GM12878 (cell line): ENCODE measurements around the gene LPGAT1. TPM values are rescaled to one million over a fixed set of nuclear protein-coding genes. Genes with fewer than 3 reads are reported as not detected.

Experiments
- ATAC-seq: fragments of 200-7000 bp; cut with Tn5 transposase; 3 replicates; pipeline ENCODE4 v1.9.1; 2020; ENCODE audit warnings: mild to moderate bottlenecking, moderate library complexity
- BruUV-seq: library from RNA; stranded (reverse); fragments of 400-500 nt; replicated peaks from 2 replicates; lab custom pipeline; 2021; lab: Mats Ljungman, UMichigan
- CTCF ChIA-PET: fragments of 300-600 bp; sonication (Branson Sonifier 250); formaldehyde crosslinking; extraction: SDS; loops from one replicate; lab custom pipeline; 2021; ENCODE audit warnings: inconsistent platforms; lab: Yijun Ruan, JAX
- POLR2A ChIA-PET: fragments of 350-600 bp; formaldehyde crosslinking; extraction: SDS; loops from one replicate; lab custom pipeline; 2021; ENCODE audit warnings: inconsistent platforms; lab: Charles Lee
- RAD21 ChIA-PET: fragments of 300-600 bp; sonication (Branson Sonifier 250); formaldehyde crosslinking; loops from one replicate; lab custom pipeline; 2023; ENCODE audit warnings: antibody characterized with exemption; ENCODE audit not compliant: unreplicated experiment; lab: Charles Lee
- SMC1A ChIA-PET: fragments of 300-600 bp; sonication (Branson Sonifier 250); formaldehyde crosslinking; loops from one replicate; lab custom pipeline; 2023; ENCODE audit not compliant: unreplicated experiment, uncharacterized antibody; lab: Charles Lee
- DNase-seq: peaks from one replicate; pipeline ENCODE4 v3.0.0-alpha.2; 2011; ENCODE audit warnings: low read depth, low spot score
- FAIRE-seq: peaks from 3 replicates; lab custom pipeline; 2011; peaks lifted over from hg19 to GRCh38; lab: Jason Lieb, UNC
- H2AFZ ChIP-seq: 2 replicates; pipeline ENCODE4 v1.6.0; 2011; ENCODE audit warnings: low read depth, low read length, control low read depth; ENCODE audit not compliant: control insufficient read depth
- H3K27ac ChIP-seq: 2 replicates; pipeline ENCODE4 v1.5.1; 2011; ENCODE audit warnings: control low read depth; ENCODE audit not compliant: control insufficient read depth, insufficient read depth
- H3K27me3 ChIP-seq, 2 experiments: replicated peaks in 1 of 2; 2 replicates each; pipeline versions ENCODE4 v1.6.0 to v1.6.1; 2011; ENCODE audit warnings: low read length in 1 of 2; ENCODE audit not compliant: control insufficient read depth in 2 of 2, insufficient read depth in 2 of 2
- H3K36me3 ChIP-seq, 2 experiments: 2 replicates each; pipeline ENCODE4 v1.5.1; 2011; ENCODE audit warnings: low read length in 1 of 2; ENCODE audit not compliant: control insufficient read depth in 2 of 2, insufficient read depth in 2 of 2
- H3K4me1 ChIP-seq: 2 replicates; pipeline ENCODE4 v1.6.1; 2011; ENCODE audit warnings: mild to moderate bottlenecking, low read length, moderate library complexity, mixed read lengths; ENCODE audit not compliant: control insufficient read depth, insufficient read depth
- H3K4me2 ChIP-seq: 2 replicates; pipeline ENCODE4 v1.6.0; 2011; ENCODE audit warnings: control low read depth; ENCODE audit not compliant: control insufficient read depth, insufficient read depth
- H3K4me3 ChIP-seq: fragments of 200-600 bp; sonication (generic); 2 replicates; pipeline ENCODE4 v1.5.1; 2016
- H3K79me2 ChIP-seq: 2 replicates; pipeline ENCODE4 v1.6.0; 2011; ENCODE audit warnings: low read length; ENCODE audit not compliant: control insufficient read depth, insufficient read depth
- H3K9ac ChIP-seq: 2 replicates; pipeline ENCODE4 v1.8.0; 2011; ENCODE audit warnings: low read length, control low read depth, mixed read lengths; ENCODE audit not compliant: control insufficient read depth, insufficient read depth
- H3K9me3 ChIP-seq: replicated peaks from 3 replicates; pipeline ENCODE4 v1.5.1; 2011; ENCODE audit warnings: mild to moderate bottlenecking, low read length; ENCODE audit not compliant: control insufficient read depth, insufficient read depth
- H4K20me1 ChIP-seq: 2 replicates; pipeline ENCODE4 v1.6.0; 2011; ENCODE audit not compliant: control insufficient read depth, insufficient read depth
- CHD4 ChIP-seq: fragments of 200-600 bp; sonication (generic); IDR thresholded peaks from 2 replicates; pipeline ENCODE4 v1.6.1; 2016; ENCODE audit warnings: mild to moderate bottlenecking
- DPF2 ChIP-seq: fragments of 450-650 bp; IDR thresholded peaks from 2 replicates; pipeline ENCODE4 v1.6.1; 2017; ENCODE audit warnings: mild to moderate bottlenecking
- HDAC6 ChIP-seq: fragments of 200-600 bp; sonication (generic); IDR thresholded peaks from one replicate; pipeline ENCODE4 v1.8.0; 2017; ENCODE audit warnings: antibody characterized with exemption; ENCODE audit not compliant: unreplicated experiment
- MTA3 ChIP-seq: IDR thresholded peaks from 2 replicates; pipeline ENCODE4 v1.6.1; 2012; ENCODE audit warnings: low read length, inconsistent platforms, borderline replicate concordance
- MYC ChIP-seq: IDR thresholded peaks from 2 replicates; pipeline ENCODE4 v1.6.1; 2011; ENCODE audit warnings: mild to moderate bottlenecking, low read length, moderate library complexity, inconsistent platforms; ENCODE audit not compliant: insufficient read depth, insufficient replicate concordance, insufficient read length, severe bottlenecking
- REST ChIP-seq: IDR thresholded peaks from 2 replicates; pipeline ENCODE4 v1.6.1; 2012; ENCODE audit warnings: mild to moderate bottlenecking, low read depth, low read length
- RUNX3 ChIP-seq: IDR thresholded peaks from 2 replicates; pipeline ENCODE4 v1.6.1; 2012; ENCODE audit warnings: low read length, inconsistent platforms
- TCF7 ChIP-seq: IDR thresholded peaks from 2 replicates; pipeline ENCODE4 v1.6.1; 2014; ENCODE audit warnings: antibody characterized with exemption, borderline replicate concordance
- WRNIP1 ChIP-seq: IDR thresholded peaks from 2 replicates; pipeline ENCODE4 v1.6.1; 2011; ENCODE audit warnings: low read depth, low read length, improper control_type of control experiment, borderline replicate concordance
- ZBTB11 ChIP-seq: fragments of 450-650 bp; formaldehyde crosslinking; IDR thresholded peaks from 2 replicates; pipeline ENCODE4 v1.5.0; 2022; ENCODE audit warnings: mild to moderate bottlenecking, missing genetic modification characterization
- ZNF274 ChIP-seq: IDR thresholded peaks from one replicate; pipeline ENCODE4 v1.8.0; 2011; ENCODE audit not compliant: insufficient read length, insufficient read depth
- WGBS: methylation state at CpG from one replicate; pipeline ENCODE4 v1.1.6; 2016; ENCODE audit warnings: low lambda C conversion rate; ENCODE audit not compliant: insufficient replicate concordance, insufficient coverage; ENCODE audit errors: missing lambda C conversion rate; 5-methylcytosine and 5-hydroxymethylcytosine counted together
- in situ Hi-C: fragments of 300-500 bp; cut with MboI; formaldehyde crosslinking; loops from 9 replicates; pipeline ENCODE4 v1.14.3; 2018; ENCODE audit warnings: mixed read lengths
- intact Hi-C: fragments of 100-400 bp; cut with micrococcal nuclease; formaldehyde crosslinking; loops from one replicate; pipeline ENCODE4 v1.14.2; 2022; ENCODE audit not compliant: unreplicated experiment
- polyA plus RNA-seq, 11 experiments: library from polyadenylated mRNA; depleted of rRNA in 4 of 11; unstranded in 6 of 11; stranded (reverse) in 5 of 11; fragments of >200 nt; fragmentation: Nextera tagmentation in 4 of 11; fragmentation: Illumina TruSeq in 1 of 11; extraction: Ambion mirVana in 4 of 11; extraction: Trizol in 1 of 11; gene quantifications; 1 replicate in 1 of 11; 2 replicates in 10 of 11; pipeline versions ENCODE4 v1.2.1 to v1.2.3, GENCODE V29; 2011 to 2016; ENCODE audit warnings: inconsistent platforms in 2 of 11, missing spikeins in 2 of 11, low read depth in 1 of 11
- total RNA-seq, 4 experiments: library from RNA; depleted of rRNA in 3 of 4; stranded (reverse); fragments of >200 nt in 3 of 4; fragmentation: Illumina TruSeq in 1 of 4; extraction: Trizol in 1 of 4; gene quantifications; 2 replicates each; pipeline versions ENCODE4 v1.2.1 to v1.2.3, GENCODE V29; 2013 to 2021
- TF ChIP-seq, protein P1 (sequence below): fragments of 450-650 bp; IDR thresholded peaks from 2 replicates; pipeline ENCODE4 v1.6.1; 2017; ENCODE audit warnings: mild to moderate bottlenecking, moderate library complexity

LPGAT1 gene
- total and polyA plus RNA-seq, 10 of the 15 experiments (the other 5 are each of a cell fraction or from before 2014, with no cell fraction given), result 5.8 to 40.6 (median 19.2) TPM

DNA sequence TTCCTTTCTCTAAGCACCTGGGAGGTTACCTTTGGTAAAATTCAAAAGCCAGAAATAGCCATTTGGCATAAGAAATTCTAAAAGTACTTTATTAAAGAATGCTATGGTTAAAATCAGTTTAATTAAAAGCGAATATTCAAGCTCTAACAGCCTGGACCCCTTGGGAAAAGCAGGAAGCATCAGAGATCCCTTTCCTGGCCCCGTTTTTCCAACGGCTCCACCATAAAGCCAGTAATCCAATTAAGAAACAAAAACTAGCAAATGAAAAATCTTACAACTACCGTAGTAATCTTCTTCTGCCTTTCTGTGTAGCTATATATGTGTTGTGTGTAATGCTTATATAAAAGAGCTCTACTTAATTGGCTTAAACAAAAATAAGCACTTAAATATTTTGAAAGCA is 121.6 kb downstream of the LPGAT1 start:
- FAIRE-seq (no peak), ATAC-seq (no peak), DNase-seq (no peak)
- H3K79me2 ChIP-seq, result no peaks in the 10 kb centered on the region
- no peak overlapping the region for H3K9ac ChIP-seq
- no peaks in the 10 kb centered on the region for H3K27me3 ChIP-seq
- ChIA-PET CTCF (interaction anchor here (0.6 to 2.3 kb wide), 6 partner anchors 10 to 603 kb away, joined by 3 to 7 read pairs (median 3); no protein-coding TSS in a partner anchor), RAD21 (interaction anchor here (1.1 kb wide), 1 partner anchor 28 kb away, joined by 4 read pairs; no protein-coding TSS in a partner anchor), POLR2A (interaction anchor here (1.0 to 1.4 kb wide), 3 partner anchors 13 to 72 kb away, joined by 3 to 5 read pairs (median 3); no protein-coding TSS in a partner anchor), SMC1A (interaction anchor here (0.9 to 1.8 kb wide), 5 partner anchors 10 to 30 kb away, joined by 3 to 8 read pairs (median 3); no protein-coding TSS in a partner anchor)
- in situ Hi-C loops (no loop called here), intact Hi-C loops (no loop called here)
- H2AFZ ChIP-seq, result no peak overlapping the region
- H3K36me3 ChIP-seq, result no peaks in the 10 kb centered on the region
- H3K27ac ChIP-seq, result no peak overlapping the region
- no peaks in the 10 kb centered on the region for H4K20me1 ChIP-seq
- no peaks in the 10 kb centered on the region for H3K4me1 ChIP-seq
- no peak overlapping the region for H3K4me3 ChIP-seq
- no peaks in the 10 kb centered on the region for H3K9me3 ChIP-seq
- BruUV-seq, result no TSS peak
- H3K4me2 ChIP-seq, result no peak overlapping the region
- WGBS, result 64% methylated on average over 4 of the region's 4 CpGs
- no peak for TF ChIP-seq DPF2
- TF ChIP-seq CHD4, result no peak
- TF ChIP-seq, protein P1, sequence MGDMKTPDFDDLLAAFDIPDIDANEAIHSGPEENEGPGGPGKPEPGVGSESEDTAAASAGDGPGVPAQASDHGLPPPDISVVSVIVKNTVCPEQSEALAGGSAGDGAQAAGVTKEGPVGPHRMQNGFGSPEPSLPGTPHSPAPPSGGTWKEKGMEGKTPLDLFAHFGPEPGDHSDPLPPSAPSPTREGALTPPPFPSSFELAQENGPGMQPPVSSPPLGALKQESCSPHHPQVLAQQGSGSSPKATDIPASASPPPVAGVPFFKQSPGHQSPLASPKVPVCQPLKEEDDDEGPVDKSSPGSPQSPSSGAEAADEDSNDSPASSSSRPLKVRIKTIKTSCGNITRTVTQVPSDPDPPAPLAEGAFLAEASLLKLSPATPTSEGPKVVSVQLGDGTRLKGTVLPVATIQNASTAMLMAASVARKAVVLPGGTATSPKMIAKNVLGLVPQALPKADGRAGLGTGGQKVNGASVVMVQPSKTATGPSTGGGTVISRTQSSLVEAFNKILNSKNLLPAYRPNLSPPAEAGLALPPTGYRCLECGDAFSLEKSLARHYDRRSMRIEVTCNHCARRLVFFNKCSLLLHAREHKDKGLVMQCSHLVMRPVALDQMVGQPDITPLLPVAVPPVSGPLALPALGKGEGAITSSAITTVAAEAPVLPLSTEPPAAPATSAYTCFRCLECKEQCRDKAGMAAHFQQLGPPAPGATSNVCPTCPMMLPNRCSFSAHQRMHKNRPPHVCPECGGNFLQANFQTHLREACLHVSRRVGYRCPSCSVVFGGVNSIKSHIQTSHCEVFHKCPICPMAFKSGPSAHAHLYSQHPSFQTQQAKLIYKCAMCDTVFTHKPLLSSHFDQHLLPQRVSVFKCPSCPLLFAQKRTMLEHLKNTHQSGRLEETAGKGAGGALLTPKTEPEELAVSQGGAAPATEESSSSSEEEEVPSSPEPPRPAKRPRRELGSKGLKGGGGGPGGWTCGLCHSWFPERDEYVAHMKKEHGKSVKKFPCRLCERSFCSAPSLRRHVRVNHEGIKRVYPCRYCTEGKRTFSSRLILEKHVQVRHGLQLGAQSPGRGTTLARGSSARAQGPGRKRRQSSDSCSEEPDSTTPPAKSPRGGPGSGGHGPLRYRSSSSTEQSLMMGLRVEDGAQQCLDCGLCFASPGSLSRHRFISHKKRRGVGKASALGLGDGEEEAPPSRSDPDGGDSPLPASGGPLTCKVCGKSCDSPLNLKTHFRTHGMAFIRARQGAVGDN, result no peak
- no peak for TF ChIP-seq WRNIP1
- no peak for TF ChIP-seq MTA3
- no peak for TF ChIP-seq MYC
- TF ChIP-seq TCF7, result no peak
- TF ChIP-seq RUNX3, result no peak
- TF ChIP-seq HDAC6, result no peak
- TF ChIP-seq REST, result no peak
- TF ChIP-seq ZBTB11 (CRISPR knock-in tag), result no peak
- TF ChIP-seq ZNF274, result no peak
